Neuronal stem cell (in vitro differentiated cells): ENCODE measurements around the gene SCO2.

Source experiments
- DNase-seq: peaks from one replicate; pipeline ENCODE4 v3.0.0-alpha.2; 2013; ENCODE audit warnings: low spot score
- H2AFZ ChIP-seq: one replicate; pipeline ENCODE4 v1.6.1; 2013; ENCODE audit warnings: mild to moderate bottlenecking, low read length, inconsistent platforms
- H2AK5ac ChIP-seq: 2 replicates; pipeline ENCODE4 v1.6.1; 2013; ENCODE audit warnings: low read depth, mild to moderate bottlenecking, inconsistent platforms, low read length, moderate library complexity, mixed read lengths
- H2BK120ac ChIP-seq: 2 replicates; pipeline ENCODE4 v1.6.1; 2013; ENCODE audit warnings: low read depth, mild to moderate bottlenecking, inconsistent platforms, low read length, moderate library complexity, mixed read lengths
- H2BK12ac ChIP-seq: one replicate; pipeline ENCODE4 v1.6.1; 2013; ENCODE audit warnings: low read length, inconsistent platforms
- H2BK15ac ChIP-seq: 2 replicates; pipeline ENCODE4 v1.6.1; 2013; ENCODE audit warnings: mild to moderate bottlenecking, low read length, inconsistent platforms, mixed read lengths
- H2BK5ac ChIP-seq: one replicate; pipeline ENCODE4 v1.6.1; 2013; ENCODE audit warnings: inconsistent platforms, mild to moderate bottlenecking, low read length, moderate library complexity
- H3K14ac ChIP-seq: one replicate; pipeline ENCODE4 v1.6.1; 2013; ENCODE audit warnings: low read length, inconsistent platforms
- H3K18ac ChIP-seq: 2 replicates; pipeline ENCODE4 v1.6.1; 2013; ENCODE audit warnings: low read length, inconsistent platforms
- H3K23ac ChIP-seq: 2 replicates; pipeline ENCODE4 v1.6.1; 2013; ENCODE audit warnings: low read depth, mild to moderate bottlenecking, mixed read lengths, low read length, inconsistent platforms; ENCODE audit not compliant: poor library complexity
- H3K27ac ChIP-seq: replicated peaks from 3 replicates; pipeline ENCODE4 v1.5.1; 2013; ENCODE audit warnings: low read length, inconsistent platforms
- H3K27me3 ChIP-seq, 3 experiments: 2 replicates each; pipeline ENCODE4 v1.6.1; 2013; ENCODE audit warnings: low read length in 3 of 3, mild to moderate bottlenecking in 2 of 3, inconsistent platforms in 1 of 3, low read depth in 1 of 3, mixed read lengths in 1 of 3, moderate library complexity in 1 of 3; ENCODE audit not compliant: control insufficient read depth in 3 of 3, insufficient read depth in 3 of 3
- H3K36me3 ChIP-seq, 2 donors: replicated peaks in 1 of 2; 2 replicates each; pipeline ENCODE4 v1.6.1; 2013; ENCODE audit warnings: low read length in 2 of 2; ENCODE audit not compliant: control insufficient read depth in 2 of 2, insufficient read depth in 2 of 2
- H3K4ac ChIP-seq: 2 replicates; pipeline ENCODE4 v1.6.1; 2013; ENCODE audit warnings: inconsistent platforms, mild to moderate bottlenecking, low read length, moderate library complexity
- H3K4me1 ChIP-seq, 2 donors: 1 replicate in 1 of 2; 2 replicates in 1 of 2; pipeline ENCODE4 v1.6.1; 2013; ENCODE audit warnings: low read length in 2 of 2, low read depth in 1 of 2; ENCODE audit not compliant: control insufficient read depth in 2 of 2, insufficient read depth in 1 of 2
- H3K4me2 ChIP-seq: one replicate; pipeline ENCODE4 v1.6.1; 2013; ENCODE audit warnings: mild to moderate bottlenecking, low read length, inconsistent platforms; ENCODE audit not compliant: insufficient read depth, poor library complexity, severe bottlenecking
- H3K4me3 ChIP-seq, 2 donors: 2 replicates each; pipeline ENCODE4 v1.5.1; 2013; ENCODE audit warnings: low read length in 2 of 2, mild to moderate bottlenecking in 2 of 2, inconsistent platforms in 1 of 2, moderate library complexity in 1 of 2
- H3K79me1 ChIP-seq: one replicate; pipeline ENCODE4 v1.6.1; 2013; ENCODE audit warnings: low read depth, mild to moderate bottlenecking, inconsistent platforms, low read length, moderate library complexity
- H3K9ac ChIP-seq: one replicate; pipeline ENCODE4 v1.6.1; 2013; ENCODE audit warnings: mild to moderate bottlenecking, low read depth, low read length, inconsistent platforms; ENCODE audit not compliant: poor library complexity
- H3K9me3 ChIP-seq, 2 donors: replicated peaks in 1 of 2; 2 replicates each; pipeline versions ENCODE3 to v1.6.1; 2013; ENCODE audit warnings: low read length in 2 of 2, mild to moderate bottlenecking in 2 of 2, inconsistent platforms in 1 of 2, low read depth in 1 of 2, mixed read lengths in 1 of 2, moderate library complexity in 1 of 2; ENCODE audit not compliant: control insufficient read depth in 2 of 2, insufficient read depth in 1 of 2
- H4K8ac ChIP-seq: one replicate; pipeline ENCODE4 v1.6.1; 2013; ENCODE audit warnings: low read depth, mild to moderate bottlenecking, inconsistent platforms, low read length, moderate library complexity
- H4K91ac ChIP-seq: one replicate; pipeline ENCODE4 v1.6.1; 2013; ENCODE audit warnings: low read length, low read depth, mild to moderate bottlenecking, inconsistent platforms; ENCODE audit not compliant: poor library complexity
- WGBS, 2 donors: extraction: QIAGEN DNeasy Blood & Tissue Kit; methylation state at CpG; one replicate each; pipeline ENCODE4 v1.1.7; 2013; ENCODE audit warnings: missing lambda C conversion rate in 2 of 2, mixed read lengths in 1 of 2; ENCODE audit not compliant: insufficient read length in 2 of 2, insufficient replicate concordance in 1 of 2; ENCODE audit errors: extremely low coverage in 2 of 2; 5-methylcytosine and 5-hydroxymethylcytosine counted together

Gene SCO2

DNA sequence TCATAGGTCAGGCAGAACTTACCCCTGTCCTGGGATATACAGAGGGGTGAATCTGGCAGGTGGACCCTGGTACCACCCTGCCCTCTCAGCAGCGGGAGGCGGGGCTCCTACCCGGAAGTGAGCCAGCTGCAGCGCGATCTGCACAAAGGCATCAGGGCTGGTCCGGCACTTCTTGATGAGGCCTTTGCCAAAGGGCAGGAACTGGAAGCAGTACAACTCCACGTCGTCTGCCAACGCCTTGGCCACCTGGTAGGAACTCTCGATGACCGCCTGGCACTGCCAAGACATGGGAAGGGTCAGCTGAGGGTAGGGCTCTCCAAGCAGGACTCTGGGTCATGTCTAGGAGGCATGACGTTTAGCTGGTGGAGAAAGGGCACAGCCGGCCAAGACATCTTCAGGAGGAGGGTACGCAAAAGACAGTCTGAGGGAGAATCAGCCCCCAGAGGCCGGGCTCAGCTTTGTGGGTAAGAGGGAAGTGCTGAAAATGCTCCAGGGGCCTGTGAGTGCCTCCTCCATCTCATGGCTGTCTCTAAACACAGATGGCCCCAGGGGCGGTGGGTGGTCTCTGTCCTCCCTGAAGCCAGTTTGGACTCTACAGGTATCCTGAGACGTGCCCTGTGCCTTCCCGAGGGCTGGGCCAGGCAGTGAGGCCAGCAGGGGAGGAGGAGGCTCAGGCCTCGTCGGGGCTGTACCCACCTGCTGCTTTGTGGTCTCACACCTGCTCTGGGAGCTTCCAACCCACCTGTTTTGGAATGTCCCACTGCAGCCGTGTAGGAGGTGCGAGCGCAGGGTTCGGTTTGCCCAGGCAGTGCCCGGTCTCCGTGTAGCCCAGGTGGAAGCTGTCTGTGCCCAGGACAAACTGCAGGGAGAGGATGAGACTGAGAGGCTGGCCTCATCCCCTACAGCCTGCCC lies 46.1 kb upstream of the SCO2 start:
- H2BK15ac ChIP-seq = no peak overlapping the region
- no CpG with 5 or more reads among the region's 26 CpGs for WGBS, 2 donors
- DNase-seq = no peak
- no peak overlapping the region for H2BK12ac ChIP-seq
- H3K4me2 ChIP-seq = no peak overlapping the region
- no peaks in the 10 kb centered on the region for H3K9me3 ChIP-seq
- no peak overlapping the region for H3K18ac ChIP-seq
- H2BK5ac ChIP-seq = no peak overlapping the region
- no peak overlapping the region for H3K27ac ChIP-seq
- no peak overlapping the region for H4K8ac ChIP-seq
- H3K9ac ChIP-seq = no peak overlapping the region
- H4K91ac ChIP-seq = no peak overlapping the region
- H2AFZ ChIP-seq = no peak overlapping the region
- H3K79me1 ChIP-seq = peaks cover 4% of the 10 kb centered on the region
- H2BK120ac ChIP-seq = no peak overlapping the region
- H3K23ac ChIP-seq = peak overlapping the region; percentile 40
- H3K36me3 ChIP-seq = peaks cover 63 to 72% of the 10 kb centered on the region in 2 donors
- H3K14ac ChIP-seq = no peak overlapping the region
- H3K4me3 ChIP-seq = no peak overlapping the region
- H3K4me1 ChIP-seq = no peaks in the 10 kb centered on the region
- H3K4ac ChIP-seq = no peak overlapping the region
- no peak overlapping the region for H2AK5ac ChIP-seq
- no peaks in the 10 kb centered on the region for H3K27me3 ChIP-seq

DNA sequence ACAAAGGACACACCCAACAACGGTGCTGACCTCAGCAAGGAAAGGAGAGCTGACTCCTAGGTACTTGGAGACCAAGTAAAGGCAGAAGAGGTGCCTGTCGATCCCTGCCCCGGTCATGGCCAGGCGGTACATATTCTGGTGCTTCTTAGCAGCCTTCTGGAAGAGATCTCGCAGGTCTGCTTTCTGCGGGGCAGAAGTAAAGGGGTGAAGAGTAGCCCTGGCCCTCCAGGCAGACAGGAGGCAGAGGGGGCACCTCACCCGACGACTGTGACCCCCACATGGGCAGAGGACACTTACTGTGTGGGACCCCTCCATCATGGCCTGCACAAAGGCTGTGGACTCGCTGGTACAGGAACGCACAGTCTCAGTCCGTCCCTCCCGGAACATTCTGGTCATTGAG lies 45.5 kb upstream of the SCO2 start:
- Histone ChIP-seq H3K9me3 (no peaks in the 10 kb centered on the region), H2BK120ac (no peak overlapping the region), H3K14ac (no peak overlapping the region), H2AK5ac (no peak overlapping the region), H3K23ac (no peak overlapping the region), H2BK12ac (no peak overlapping the region), H3K9ac (no peak overlapping the region), H2BK5ac (no peak overlapping the region), H3K4ac (no peak overlapping the region), H2BK15ac (no peak overlapping the region), H2AFZ (no peak overlapping the region), H4K8ac (no peak overlapping the region), H3K36me3 (peaks cover 56 to 72% of the 10 kb centered on the region in 2 donors), H3K27ac (no peak overlapping the region), H3K4me1 (no peaks in the 10 kb centered on the region), H3K79me1 (peaks cover 1% of the 10 kb centered on the region), H4K91ac (no peak overlapping the region), H3K18ac (no peak overlapping the region), H3K4me2 (no peak overlapping the region), H3K27me3 (no peaks in the 10 kb centered on the region), H3K4me3 (no peak overlapping the region)
- DNase-seq = no peak
- WGBS, 2 donors = no CpG with 5 or more reads among the region's 12 CpGs

GRCh38 chr22:50569896-50570535 lies 44.6 kb upstream of the SCO2 start:
- H3K4me3 ChIP-seq = no peak overlapping the region
- no peak overlapping the region for H3K18ac ChIP-seq
- no peak overlapping the region for H3K4ac ChIP-seq
- peaks cover 1% of the 10 kb centered on the region for H3K79me1 ChIP-seq
- H3K9me3 ChIP-seq = no peaks in the 10 kb centered on the region
- H3K9ac ChIP-seq = peak overlapping the region; percentile 9
- no peak overlapping the region for H2AFZ ChIP-seq
- H2BK120ac ChIP-seq = no peak overlapping the region
- no peak overlapping the region for H3K27ac ChIP-seq
- peaks cover 54 to 72% of the 10 kb centered on the region in 2 donors for H3K36me3 ChIP-seq
- no peak overlapping the region for H2BK12ac ChIP-seq
- no peaks in the 10 kb centered on the region for H3K27me3 ChIP-seq
- no CpG with 5 or more reads among the region's 13 CpGs for WGBS, 2 donors
- H3K23ac ChIP-seq = no peak overlapping the region
- H2BK5ac ChIP-seq = no peak overlapping the region
- H4K8ac ChIP-seq = no peak overlapping the region
- H3K14ac ChIP-seq = no peak overlapping the region
- no peak overlapping the region for H4K91ac ChIP-seq
- H3K4me2 ChIP-seq = no peak overlapping the region
- H3K4me1 ChIP-seq = no peaks in the 10 kb centered on the region
- no peak overlapping the region for H2AK5ac ChIP-seq
- H2BK15ac ChIP-seq = no peak overlapping the region
- DNase-seq = no peak

DNA sequence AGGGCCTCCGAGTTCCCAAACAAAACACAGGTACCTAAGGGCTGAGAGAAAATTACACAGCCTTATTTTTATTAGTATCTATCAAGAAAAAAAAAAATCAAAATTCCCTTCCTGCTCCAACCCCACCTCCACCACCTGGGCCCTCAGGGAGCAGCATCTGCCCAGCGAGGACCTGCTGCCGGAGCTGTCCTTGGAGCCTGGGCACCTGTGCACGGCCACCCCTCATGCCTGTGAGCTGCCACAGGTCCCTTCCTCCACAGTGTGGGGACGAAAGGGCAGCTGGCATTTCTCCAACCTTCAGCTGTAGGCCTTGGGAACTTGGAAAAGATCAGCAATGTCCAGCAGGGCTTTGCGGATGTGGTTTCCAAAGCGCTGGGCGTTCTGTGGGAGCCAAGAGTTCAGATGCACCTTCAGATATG lies 43.7 kb upstream of the SCO2 start:
- Histone ChIP-seq H2AFZ (no peak overlapping the region), H3K9me3 (no peaks in the 10 kb centered on the region), H2AK5ac (no peak overlapping the region), H3K14ac (peak overlapping the region; percentile 56), H3K9ac (no peak overlapping the region), H3K36me3 (peaks cover 49 to 65% of the 10 kb centered on the region in 2 donors), H3K4me2 (no peak overlapping the region), H2BK15ac (no peak overlapping the region), H4K91ac (no peak overlapping the region), H3K23ac (no peak overlapping the region), H3K27me3 (peaks cover 0 to 4% (median 0%) of the 10 kb centered on the region in 3 experiments), H3K18ac (no peak overlapping the region), H3K79me1 (peaks cover under 1% of the 10 kb centered on the region), H3K4ac (no peak overlapping the region), H2BK120ac (no peak overlapping the region), H4K8ac (peak overlapping the region; percentile 82), H2BK5ac (no peak overlapping the region), H3K4me3 (no peak overlapping the region), H2BK12ac (no peak overlapping the region), H3K4me1 (no peaks in the 10 kb centered on the region), H3K27ac (no peak overlapping the region)
- WGBS, 2 donors = no CpG with 5 or more reads among the region's 8 CpGs
- DNase-seq = no peak
